Osteocyte (in vitro differentiated cells): ENCODE measurements around the gene OR52E5. TPM values are rescaled to one million over a fixed set of nuclear protein-coding genes. Genes with fewer than 3 reads are reported as not detected.

Experiments used
- DNase-seq: peaks from one replicate; pipeline ENCODE4 v3.0.0; 2021; ENCODE audit warnings: mixed read lengths; ENCODE audit not compliant: unreplicated experiment; ENCODE audit errors: extremely low spot score
- H3K27ac Mint-ChIP-seq: one replicate; pipeline ENCODE4 v1.8.0; 2021; ENCODE audit warnings: mild to moderate bottlenecking, mixed read lengths; ENCODE audit not compliant: unreplicated experiment
- H3K27me3 Mint-ChIP-seq: one replicate; pipeline ENCODE4 v1.8.0; 2021; ENCODE audit warnings: mixed read lengths; ENCODE audit not compliant: unreplicated experiment
- H3K36me3 Mint-ChIP-seq: one replicate; pipeline ENCODE4 v1.8.0; 2021; ENCODE audit warnings: mixed read lengths; ENCODE audit not compliant: unreplicated experiment
- H3K4me1 Mint-ChIP-seq: one replicate; pipeline ENCODE4 v1.8.0; 2021; ENCODE audit warnings: mixed read lengths; ENCODE audit not compliant: unreplicated experiment
- H3K4me3 Mint-ChIP-seq: one replicate; pipeline ENCODE4 v1.8.0; 2021; ENCODE audit warnings: mild to moderate bottlenecking, moderate library complexity, mixed read lengths; ENCODE audit not compliant: unreplicated experiment
- H3K9me3 Mint-ChIP-seq: one replicate; pipeline ENCODE4 v1.8.0; 2021; ENCODE audit warnings: mixed read lengths; ENCODE audit not compliant: unreplicated experiment
- CTCF ChIP-seq: fragments of 200-600 bp; sonication (generic); IDR thresholded peaks from 2 replicates; pipeline ENCODE4 v1.5.0; 2021; ENCODE audit warnings: antibody characterized with exemption, mild to moderate bottlenecking, moderate library complexity
- total RNA-seq: library from RNA; stranded (reverse); gene quantifications from 2 replicates; pipeline ENCODE4 v1.2.1, GENCODE V29; 2021

Gene OR52E5
- total RNA-seq, 1 donor from 2014 or later = not detected

- H3K36me3 Mint-ChIP-seq = no peaks in the 10 kb centered on the region
- peaks cover 4% of the 10 kb centered on the region for H3K27me3 Mint-ChIP-seq
- no peak overlapping the region for H3K27ac Mint-ChIP-seq
- no peak for TF ChIP-seq CTCF
- H3K4me3 Mint-ChIP-seq = no peak overlapping the region
- no peaks in the 10 kb centered on the region for H3K4me1 Mint-ChIP-seq
- DNase-seq = no peak
- no peaks in the 10 kb centered on the region for H3K9me3 Mint-ChIP-seq
These were observed 27.2 kb upstream of the OR52E5 start for GRCh38 chr11:5865826-5866225.

- H3K4me1 Mint-ChIP-seq = no peaks in the 10 kb centered on the region
- DNase-seq = no peak
- H3K9me3 Mint-ChIP-seq = no peaks in the 10 kb centered on the region
- H3K27me3 Mint-ChIP-seq = peaks cover 9% of the 10 kb centered on the region
- no peak overlapping the region for H3K27ac Mint-ChIP-seq
- TF ChIP-seq CTCF = no peak
- H3K36me3 Mint-ChIP-seq = no peaks in the 10 kb centered on the region
- H3K4me3 Mint-ChIP-seq = no peak overlapping the region
These were observed 14.4 kb upstream of the OR52E5 start for GRCh38 chr11:5878564-5878963.

GRCh38 chr11:5880329-5880728, 12.7 kb upstream of the OR52E5 start, which contains the start of gene OR52E4:
OR52E4 (plus strand) TSS chr11:5880629; CDS start chr11:5884293, 3,664 bp downstream.
- DNase-seq = no peak
- peaks cover 9% of the 10 kb centered on the region for H3K27me3 Mint-ChIP-seq
- H3K4me3 Mint-ChIP-seq = no peak within 1 kb of the TSS
- no peak within 1 kb of the TSS for H3K27ac Mint-ChIP-seq
- no peaks in the 10 kb centered on the region for H3K9me3 Mint-ChIP-seq
- H3K36me3 Mint-ChIP-seq = no peaks in the 10 kb centered on the region
- H3K4me1 Mint-ChIP-seq = no peaks in the 10 kb centered on the region
- TF ChIP-seq CTCF = no peak

- Mint-ChIP-seq H3K4me1 (no peaks in the 10 kb centered on the region), H3K27ac (no peak overlapping the region), H3K27me3 (peaks cover 9% of the 10 kb centered on the region), H3K4me3 (no peak overlapping the region), H3K9me3 (no peaks in the 10 kb centered on the region), H3K36me3 (no peaks in the 10 kb centered on the region)
- DNase-seq = no peak
- no peak for TF ChIP-seq CTCF
These were observed 11.3 kb upstream of the OR52E5 start for GRCh38 chr11:5881756-5882155.

GRCh38 chr11:5887172-5887571, 5.8 kb upstream of the OR52E5 start:
- Mint-ChIP-seq H3K27me3 (peaks cover 3% of the 10 kb centered on the region), H3K4me3 (no peak overlapping the region), H3K4me1 (no peaks in the 10 kb centered on the region), H3K36me3 (no peaks in the 10 kb centered on the region), H3K9me3 (no peaks in the 10 kb centered on the region), H3K27ac (no peak overlapping the region)
- TF ChIP-seq CTCF = no peak
- no peak for DNase-seq
